GM18520 (cell line): Measurements from ENCODE around the gene SMIM14.
"Not testable (repeated sequence)": the region's sequence is repeated elsewhere in the genome, so short reads cannot be mapped to it uniquely, and the experiment has no call there.

Source experiments
- ATAC-seq: cut with Tn5 transposase; IDR thresholded peaks from one replicate; pipeline ENCODE4 v1.9.1; 2021; ENCODE audit not compliant: unreplicated experiment

The SMIM14 gene

DNA sequence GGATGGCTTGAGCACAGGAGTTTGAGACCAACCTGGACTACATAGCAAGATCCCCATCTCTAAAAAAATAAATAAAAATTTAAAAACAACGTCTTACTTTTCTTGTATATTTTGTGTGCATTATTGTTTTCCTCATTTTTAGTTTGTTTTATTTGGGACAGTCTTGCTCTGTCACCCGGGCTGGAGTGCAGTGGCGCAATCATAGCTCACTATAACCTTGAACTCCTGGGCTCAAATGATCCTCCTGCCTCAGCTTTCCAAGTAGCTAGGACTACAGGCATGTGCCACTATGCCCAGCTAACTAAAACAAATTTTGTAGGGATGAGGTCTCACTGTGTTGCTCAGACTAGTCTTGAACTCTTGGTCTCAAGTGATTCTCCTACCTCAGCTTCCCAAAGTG is 9.5 kb upstream of the SMIM14 start:
- ATAC-seq = no peak

DNA sequence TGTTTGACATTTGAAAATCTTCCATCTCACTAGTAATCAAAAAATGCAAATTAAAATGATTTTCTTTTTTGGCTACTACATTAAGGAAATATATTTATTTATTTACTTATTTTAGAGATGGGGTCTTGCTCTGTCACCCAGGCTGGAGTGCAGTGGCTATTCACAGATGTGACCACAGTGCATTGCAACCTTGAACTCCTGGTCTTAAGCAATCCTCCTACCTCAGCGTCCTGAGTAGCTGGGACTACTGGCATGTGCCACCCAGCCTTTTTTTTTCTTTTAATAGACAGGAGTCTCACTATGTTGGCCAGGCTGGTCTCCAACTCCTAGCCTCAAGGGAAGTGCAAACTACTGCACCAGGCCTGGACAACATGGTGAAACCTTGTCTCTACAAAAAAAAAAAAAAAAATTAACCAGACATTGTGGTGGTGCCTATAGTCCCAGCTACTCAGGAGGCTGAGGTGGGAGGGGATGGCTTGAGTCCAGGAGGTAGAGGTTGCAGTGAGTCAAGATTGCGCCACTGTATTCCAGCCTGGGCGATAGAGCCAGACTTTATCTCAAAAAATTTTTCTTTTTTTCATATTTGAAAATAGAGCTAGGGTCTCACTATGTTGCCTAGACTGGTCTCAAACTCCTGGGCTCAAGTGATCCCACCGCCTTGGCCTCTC is 4.4 kb upstream of the SMIM14 start:
- ATAC-seq = no peak

DNA sequence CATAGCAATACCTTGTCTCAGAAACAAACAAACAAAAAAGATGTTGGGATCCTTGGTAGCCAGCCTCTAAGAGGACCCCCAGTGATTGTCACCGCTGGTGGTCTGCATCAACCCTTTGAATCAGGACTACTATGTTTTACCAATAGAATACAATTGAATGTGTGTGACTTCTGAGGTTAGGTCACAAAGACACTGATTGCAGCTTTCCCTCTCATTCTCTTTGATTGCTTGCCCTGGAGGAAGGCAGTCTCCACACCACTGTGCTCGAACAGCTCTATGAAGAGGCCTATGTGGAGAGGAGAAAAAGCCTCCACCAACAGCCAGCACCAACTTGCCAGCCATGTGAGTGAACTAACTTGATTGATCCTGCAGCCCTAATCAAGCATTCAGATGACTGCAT is 2.8 kb upstream of the SMIM14 start:
- no peak for ATAC-seq

DNA sequence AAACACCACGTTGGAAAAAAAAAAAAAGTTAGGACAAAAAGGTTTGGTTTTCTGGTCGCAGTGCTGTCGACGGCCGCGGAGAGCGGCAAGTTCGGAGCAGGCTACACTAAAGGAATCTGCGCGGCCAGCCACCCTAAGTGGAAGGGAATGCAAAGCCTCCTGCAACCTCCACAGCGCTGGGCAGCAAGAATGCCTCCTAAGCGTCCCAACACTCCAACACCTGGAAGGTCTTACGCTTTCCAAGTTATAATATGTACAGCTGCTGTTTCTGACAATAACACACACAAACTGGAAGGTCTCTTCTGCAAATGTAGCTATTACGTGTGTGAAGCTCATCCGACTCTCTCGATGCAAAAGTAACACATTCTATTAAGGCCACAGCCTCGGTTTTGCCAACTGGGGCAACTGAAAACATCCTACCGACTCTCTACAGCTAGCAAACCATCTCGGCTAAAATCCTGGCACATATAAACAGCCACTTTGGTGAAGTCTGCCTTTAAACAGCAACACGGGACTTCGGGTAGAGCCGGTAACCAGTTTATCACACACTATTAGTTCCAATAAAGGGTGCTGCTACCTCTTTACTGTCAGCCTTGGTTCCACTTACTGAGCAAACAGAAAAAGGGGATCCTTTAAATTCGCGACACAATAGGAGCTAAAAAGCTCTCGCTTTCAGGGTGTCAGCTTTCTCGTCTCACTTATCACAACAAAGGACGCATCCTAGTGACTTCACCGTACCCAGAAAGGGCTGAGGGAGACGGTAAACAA is 895 bp downstream of the SMIM14 start:
- ATAC-seq = no peak

DNA sequence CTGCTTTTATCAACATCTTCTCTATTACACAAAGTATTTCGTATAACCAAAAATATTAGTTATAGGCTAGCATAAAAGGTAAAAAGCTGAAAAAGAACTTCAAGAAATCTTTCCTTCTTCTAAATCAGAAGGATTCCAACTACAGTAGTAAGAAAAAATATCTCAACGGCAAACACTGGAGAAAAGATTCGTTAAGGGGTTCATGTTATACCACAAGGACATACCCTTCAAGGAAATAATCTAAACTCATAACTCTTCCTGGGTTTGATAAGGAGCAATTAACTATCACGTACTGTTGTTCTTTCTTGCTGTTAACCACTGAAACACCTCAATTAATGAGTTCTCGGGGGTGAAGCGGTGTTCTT is 1.5 kb downstream of the SMIM14 start:
- no peak for ATAC-seq

DNA sequence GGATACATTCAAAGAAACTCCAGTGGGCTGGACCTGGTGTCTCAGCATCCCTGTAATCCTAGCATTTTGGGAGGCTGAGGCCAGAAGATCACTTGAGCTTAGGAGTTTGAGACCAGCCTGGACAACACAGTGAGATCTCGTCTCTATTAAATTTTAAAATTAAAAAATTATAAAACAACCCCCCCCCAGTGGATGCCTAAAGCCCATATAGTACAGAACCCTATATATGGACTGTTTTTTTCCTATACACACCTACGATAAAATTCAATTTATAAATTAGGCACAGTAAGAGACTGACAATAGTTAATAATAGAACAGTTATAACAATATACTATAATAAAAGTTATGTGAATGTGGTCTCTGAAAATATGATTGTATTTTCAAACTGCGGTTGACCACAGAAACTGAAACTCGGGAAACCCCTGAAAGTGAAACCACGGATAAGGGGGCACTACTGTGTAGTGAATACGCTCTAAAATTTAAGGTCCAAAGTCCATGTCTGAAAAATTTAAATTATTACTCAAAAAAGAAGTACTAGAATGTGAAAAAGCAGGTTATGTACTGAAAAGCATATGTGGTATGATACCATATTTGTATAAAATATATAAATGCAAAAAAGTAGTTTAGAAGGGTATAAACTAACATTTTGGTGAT is 2.0 kb downstream of the SMIM14 start:
- no peak for ATAC-seq

DNA sequence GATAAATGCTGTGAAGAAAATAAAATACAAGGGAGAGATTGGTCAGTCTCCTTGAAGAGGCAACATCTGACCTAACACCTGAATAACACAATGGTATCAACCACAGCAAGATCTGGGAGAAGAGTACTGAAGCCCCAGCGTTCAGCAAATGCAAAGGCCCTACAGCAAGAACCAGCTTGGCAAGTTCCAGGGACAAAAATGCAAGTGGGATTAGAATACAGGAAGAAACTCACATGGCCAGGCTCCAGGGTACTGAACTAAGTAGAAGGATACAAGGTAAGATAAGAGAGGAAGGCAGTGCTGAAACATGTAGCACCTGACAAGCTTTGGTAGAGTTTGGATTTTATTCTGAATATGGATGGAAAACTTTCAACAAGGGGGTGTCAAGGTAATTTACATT is 3.6 kb downstream of the SMIM14 start:
- ATAC-seq = no peak

DNA sequence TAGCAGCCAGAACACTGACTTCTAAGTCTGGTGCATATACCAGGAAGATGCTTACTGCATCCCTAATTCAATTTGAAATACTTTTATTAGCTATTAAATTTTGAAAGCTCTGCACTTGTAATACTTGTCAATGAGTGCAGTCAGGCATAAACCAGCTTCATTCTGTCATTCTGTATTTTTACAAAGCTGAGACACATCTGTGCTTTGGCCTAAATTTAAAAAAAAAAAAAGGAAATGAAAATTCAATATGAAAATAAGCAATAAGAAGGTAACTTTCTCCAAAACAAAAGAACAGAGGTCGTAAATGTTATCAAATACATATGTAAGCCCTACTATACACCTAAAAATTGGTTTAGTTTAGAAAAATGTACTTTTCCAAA is 7.0 kb downstream of the SMIM14 start:
- peak; percentile 54 for ATAC-seq

DNA sequence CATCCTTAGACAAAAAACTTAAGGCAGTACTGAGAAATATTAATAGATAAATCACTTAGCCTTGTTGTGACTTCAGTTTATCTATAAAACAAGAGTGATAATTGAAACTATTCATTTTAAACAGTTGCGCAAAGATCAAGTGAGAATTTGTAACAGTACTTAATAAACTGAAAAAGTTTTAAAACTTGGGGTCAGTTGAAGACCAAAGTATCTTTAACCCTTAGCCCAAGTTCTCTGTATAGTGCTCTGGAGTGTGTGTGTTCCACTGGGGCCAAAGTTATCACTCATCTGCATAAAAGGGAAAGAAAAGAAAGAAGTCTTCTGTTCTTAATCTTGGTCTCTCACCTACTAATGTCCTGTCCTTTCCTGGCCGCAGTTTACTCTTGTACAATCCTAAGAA is 11.3 kb downstream of the SMIM14 start:
- ATAC-seq = no peak

DNA sequence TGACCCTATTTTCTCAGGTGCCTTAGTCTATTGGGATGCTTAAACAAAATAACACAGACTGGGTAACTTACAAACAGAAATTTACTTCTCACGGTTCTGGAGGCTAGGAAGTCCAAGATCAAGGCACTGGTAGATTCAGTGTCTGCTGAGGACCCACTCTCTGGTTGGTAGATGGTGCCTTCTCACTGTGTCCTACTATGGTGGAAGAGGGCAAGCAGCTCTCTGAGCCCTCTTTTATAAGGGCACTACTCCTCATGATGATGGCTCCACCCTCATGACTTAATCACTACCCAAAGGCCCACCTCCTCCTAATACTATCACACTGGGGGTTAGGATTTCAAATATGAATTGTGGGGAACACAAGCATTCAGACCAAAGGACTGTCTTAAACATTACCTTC is 11.8 kb downstream of the SMIM14 start:
- no peak for ATAC-seq

DNA sequence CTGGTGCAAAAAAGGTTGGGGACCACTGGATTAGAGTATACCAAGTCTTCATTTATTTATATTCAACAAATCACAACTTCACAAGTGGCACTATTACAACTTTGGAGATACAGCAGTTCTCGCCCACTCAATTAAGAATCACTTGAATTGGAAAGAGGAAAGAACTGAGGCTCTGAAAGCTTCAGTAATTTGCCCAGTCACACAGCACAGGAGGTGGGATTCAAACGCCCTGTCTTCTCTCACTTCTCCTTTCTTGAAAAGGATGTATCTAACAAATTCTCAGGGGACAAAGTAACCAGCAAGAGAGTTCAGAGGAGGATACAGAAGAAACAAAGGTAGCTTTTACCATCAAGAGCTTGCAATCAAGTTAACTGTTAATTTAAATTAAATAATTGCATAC is 12.4 kb downstream of the SMIM14 start:
- ATAC-seq = peak; percentile 53

DNA sequence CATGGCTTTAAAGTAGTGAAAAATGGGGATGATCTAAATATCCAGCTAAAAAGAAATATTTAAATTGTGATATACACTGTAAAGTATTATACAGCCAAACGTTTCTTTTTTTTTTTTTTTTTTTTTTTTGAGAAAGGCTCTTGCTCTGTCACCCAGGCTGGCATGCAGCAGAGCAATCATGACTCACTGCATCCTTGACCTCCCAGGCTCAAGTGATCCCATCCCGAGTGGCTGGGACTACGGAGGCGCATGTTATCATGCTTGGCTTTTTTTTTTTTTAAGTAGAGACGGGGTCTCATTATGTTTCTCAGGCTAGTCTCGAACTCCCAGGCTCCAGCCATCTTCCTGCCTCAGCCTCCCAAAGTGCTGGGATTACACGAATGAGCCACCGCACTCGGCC is 17.1 kb downstream of the SMIM14 start:
- no peak for ATAC-seq

DNA sequence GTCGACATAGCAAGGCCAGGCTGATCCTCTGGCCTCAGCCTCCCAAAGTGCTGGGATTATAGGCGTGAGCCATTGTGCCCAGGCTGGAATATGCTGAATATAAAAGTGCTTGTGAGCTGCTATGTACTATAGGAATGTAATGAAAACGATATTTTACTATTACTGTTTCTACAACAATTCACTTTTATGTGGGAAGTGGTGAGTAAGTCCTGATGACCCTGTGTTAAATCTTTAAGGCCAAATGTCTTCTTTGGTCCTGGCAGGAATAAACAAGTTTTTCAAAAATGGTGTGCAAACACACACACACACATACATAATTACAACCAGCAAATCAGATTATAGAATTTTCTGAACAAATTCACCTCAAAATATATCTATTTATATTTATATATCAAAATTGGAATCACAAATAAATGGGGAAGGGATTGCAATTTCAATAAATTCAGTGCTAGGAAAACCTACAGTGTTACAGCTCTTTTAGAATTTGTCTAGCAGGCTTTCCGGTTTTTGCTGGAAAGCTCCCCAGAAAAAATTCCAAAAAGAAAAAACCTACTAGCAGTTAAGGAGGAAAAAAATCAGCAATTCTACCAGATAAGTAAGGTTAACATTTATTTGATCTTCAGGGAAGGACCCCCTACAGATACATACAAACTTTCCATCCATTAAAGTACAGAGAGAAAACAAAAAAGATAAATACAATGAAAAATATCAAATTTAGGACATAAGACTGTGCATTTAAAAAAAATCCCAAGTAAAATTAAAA is 17.9 kb downstream of the SMIM14 start:
- ATAC-seq = no peak

DNA sequence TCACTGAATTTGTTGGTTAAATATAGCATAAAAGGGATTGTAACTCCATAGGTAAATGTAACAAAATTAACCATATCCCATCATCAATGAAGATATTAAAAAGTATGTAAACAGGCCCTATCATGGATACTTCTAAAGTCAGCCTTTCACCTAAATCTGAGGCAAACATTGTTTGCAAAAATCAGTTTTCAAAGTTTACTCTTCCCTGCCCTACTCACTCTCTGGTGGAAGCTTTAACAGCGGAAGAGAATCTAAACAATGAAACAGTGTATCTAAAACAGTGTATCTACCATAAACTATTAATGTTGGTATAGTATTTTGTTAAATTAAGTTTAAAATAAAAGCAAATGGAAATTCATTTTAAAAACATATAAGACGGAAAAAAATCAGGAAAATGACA is 21.1 kb downstream of the SMIM14 start:
- ATAC-seq = no peak

DNA sequence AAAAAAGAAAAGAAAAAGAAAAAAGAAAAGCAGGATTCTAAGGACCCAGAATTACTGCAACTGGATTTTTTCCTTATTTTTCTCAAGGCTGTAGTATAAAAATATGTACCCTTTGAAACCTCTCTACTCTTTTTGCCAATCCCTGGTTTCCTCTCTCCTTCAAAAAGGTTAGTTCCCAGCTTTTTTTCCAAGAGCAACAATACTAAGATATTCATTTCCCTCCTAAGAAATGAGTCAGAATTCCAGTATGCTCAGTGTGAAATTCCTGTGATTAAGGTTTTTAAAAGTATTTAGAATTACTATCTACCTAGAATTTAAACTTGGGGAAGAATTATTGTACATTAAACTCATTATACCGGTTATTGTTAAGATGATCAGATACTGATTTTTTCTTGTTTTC is 22.0 kb downstream of the SMIM14 start:
- no peak for ATAC-seq

DNA sequence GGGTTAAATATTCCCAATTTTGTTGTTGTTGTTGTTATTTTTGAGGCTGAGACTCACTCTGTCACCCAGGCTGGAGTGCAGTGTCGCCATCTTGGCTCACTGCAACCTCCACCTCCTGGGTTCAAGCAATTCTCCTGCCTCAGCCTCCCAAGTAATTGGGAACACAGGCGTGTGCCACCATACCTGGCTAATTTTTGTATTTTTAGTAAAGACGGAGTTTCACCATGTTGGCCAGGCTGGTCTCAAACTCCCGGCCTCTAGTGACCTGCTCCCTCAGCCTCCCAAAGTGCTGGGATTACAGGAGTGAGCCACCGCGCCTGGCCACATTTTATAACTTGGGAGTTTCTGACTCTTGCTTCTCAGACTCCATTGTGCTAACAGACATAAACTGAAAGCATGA is 22.6 kb downstream of the SMIM14 start:
- ATAC-seq = not testable (repeated sequence)

DNA sequence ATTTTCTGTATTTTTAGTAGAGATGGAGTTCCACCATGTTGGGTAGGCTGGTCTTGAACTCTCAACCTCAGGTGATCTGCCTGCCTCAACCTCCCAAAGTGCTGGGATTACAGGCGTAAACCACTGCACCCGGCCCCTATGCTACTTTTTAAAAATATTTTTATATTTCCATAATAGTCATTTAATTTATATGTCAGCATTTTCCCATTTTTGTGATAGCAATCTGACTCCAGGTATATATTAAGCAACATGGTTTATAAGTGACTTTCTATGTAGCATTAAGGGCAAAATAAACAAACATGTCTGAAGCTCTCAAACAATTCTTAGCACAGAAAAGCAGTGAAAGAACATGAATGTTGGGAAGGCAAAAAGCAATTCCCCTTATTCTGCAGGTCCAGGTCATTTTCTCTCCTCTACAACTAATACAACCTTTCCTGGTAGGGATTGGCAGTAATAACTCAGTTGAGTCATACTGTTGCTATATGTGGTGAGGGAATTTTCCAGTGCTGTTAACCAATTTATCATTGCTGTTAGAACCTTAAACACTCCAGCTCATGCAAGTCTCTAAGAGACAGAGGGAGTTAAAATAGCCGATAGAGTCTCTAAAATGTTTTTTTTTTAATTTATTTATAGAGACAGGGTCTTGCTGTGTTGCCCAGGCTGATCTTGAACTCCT is 24.0 kb downstream of the SMIM14 start:
- ATAC-seq = no peak

DNA sequence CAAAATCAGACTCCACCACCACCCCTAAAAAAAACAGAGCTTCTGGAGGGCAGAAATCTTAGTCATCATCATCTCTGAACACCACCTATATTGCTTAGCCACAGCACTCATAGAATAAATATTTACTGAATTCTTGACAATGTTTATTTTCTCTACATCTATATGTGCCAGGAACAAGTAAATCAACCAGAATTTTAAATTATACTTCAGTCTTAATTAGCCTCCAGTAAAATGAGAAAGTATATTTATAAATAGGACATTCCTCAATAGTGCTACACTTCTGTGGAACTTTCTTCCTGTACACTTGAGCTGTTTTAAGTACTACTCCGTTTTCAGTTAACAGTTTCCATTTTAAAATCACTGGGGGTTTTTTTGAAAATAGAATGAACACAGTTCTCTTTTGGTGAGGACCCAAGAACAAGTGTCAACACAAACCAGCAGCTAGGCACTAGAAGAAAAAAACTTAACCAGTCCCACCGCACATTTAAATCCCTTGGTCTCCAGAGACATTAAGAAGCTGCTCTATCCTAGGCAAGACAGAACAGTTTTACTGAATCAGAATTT is 25.5 kb downstream of the SMIM14 start:
- ATAC-seq = peak; percentile 30

DNA sequence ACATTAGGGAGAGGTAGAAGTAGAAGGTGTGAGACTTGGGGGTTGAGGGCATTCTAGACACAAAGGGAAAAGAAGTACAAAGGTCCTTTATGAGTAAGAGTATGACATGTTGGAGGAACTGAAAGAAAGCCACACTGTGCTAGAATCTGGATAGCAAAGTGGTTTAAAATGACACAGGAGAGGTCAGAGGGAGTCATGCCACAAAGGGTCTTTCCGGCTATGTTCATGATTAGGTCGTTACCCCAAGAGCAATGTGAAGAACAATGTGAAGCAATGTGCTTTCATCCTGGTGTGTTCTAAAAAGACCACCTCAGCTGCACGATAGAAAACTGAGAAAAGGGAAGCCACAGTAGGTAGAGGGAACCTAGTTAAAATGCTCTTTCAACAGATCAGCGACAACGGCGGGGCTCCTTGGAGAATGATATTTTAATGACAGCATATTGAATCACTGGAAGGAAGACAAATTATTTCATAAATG is 29.2 kb downstream of the SMIM14 start:
- ATAC-seq = peak; percentile 92

DNA sequence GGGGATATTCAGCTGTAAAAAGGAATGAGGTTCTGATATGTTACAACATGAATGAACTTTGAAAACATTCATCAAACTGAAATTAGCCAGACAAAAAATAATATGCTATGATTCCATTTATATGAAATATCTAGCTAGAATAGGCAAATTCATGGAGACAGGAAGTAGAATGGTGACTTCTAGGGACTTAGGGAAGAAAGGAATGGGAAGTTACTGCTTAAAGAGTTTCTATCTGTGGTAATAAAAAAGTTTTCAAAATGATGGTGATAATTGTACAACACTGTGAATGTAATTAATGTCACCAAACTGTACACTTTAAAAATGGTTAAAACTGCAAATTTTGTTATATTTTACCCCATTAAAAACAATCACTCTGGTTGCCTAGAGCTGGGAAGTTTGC is 30.2 kb downstream of the SMIM14 start:
- no peak for ATAC-seq

DNA sequence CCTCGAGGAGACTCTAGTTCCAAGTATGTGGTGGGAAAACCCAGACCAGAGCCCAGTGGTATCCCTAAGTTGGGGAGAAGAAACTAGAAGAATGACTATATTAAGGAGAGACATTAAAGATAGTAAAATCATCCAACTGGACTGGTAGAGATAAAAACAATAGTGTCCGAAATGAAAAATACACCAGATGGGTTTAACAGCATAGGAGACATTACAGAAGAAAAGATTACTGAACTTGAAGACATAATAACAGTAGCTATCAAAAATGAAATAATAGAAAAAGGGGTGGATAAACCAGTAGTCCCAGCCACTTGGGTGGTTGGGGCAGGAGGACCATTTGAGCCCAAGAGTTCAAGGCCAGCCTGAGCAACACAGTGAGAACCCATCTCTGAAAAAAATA is 31.9 kb downstream of the SMIM14 start:
- ATAC-seq = no peak
